ENCODE results near the gene LIX1L.

GRCh38 chr1:145886816-145887215 lies 71.0 kb downstream of the LIX1L start:
- TF ChIP-seq CTCF (IDR thresholded peaks at IDR 0.05 in 2 of 3, conservative IDR thresholded peaks at IDR 0.05 in 1 of 3; ENCODE audit: borderline replicate concordance in 1 of 3, insufficient read depth in 1 of 3, low read depth in 2 of 3, low read length in 2 of 3) (no peak), MAX (IDR thresholded peaks at IDR 0.05) (no peak), EZH2 (IDR thresholded peaks at IDR 0.05) (no peak), POLR2A (IDR thresholded peaks at IDR 0.05; ENCODE audit: borderline replicate concordance, extremely low read depth, insufficient read depth, insufficient read length) (no peak), YY1 (IDR thresholded peaks at IDR 0.05; ENCODE audit: extremely low read depth, insufficient replicate concordance, low read depth, low read length) (no peak)

All from HCT116 (cell line).